ENCODE data around the gene AGMO.

The AGMO gene

DNA sequence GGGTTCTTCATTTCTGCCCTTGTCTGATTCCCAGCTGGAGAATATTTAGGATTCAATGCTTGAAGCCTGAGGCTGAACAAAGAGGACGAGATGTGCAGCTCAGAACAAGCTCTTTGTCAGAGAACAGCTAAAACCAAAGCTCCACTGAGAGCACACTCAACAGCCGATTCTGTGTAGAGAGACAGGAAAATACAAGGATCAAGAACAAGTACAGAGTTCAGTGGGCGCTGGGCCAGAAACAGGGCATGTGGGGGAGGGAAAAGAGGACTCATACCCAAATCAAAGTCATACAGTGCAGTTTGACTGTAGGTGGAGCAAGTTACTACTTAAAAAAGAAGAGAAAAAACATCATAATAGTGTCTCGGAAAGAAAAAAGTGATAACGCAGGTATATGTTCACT, at the start of gene AGMO:
Gene AGMO (minus strand): TSS at position 181 of the 400 bp plus-strand sequence.
- no peak for DNase-seq

DNA sequence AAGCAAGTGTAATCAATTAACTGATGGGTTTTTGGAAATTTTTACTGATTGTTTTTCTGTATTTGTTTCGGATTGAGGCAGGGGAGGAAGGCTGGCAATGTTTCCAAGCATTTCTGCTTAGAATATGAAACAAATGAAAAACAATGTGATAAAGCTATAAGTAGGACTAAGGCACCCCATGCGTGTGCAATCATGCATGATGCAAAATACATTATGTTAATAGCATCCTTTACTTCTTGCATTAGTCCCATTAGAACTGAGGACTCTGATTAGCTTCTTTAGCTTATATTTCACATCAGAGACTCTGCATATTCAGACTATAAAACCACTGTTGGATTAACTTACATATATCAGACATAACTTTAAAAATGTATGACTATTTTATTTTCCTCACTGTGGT, 48.7 kb upstream of the AGMO start:
- no peak for DNase-seq

DNA sequence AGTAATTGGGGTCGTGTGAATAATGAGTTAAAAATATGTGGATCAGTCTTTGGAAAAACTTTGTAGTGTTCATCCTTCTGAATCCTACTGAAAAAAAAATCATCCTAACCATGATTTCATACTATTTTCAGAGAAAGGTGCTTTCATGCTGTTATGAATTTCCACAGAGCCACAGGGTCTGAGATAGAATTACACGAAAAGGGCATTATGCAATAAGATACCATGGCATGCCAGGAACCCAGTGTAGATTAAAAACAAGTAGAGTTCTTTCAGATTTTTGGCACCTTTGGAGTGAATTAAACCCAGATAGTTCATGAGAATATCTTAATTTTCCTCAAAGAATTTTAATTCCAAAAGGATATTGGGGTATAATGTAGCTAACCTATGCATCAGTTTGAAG, 47.5 kb upstream of the AGMO start:
- no peak for DNase-seq

DNA sequence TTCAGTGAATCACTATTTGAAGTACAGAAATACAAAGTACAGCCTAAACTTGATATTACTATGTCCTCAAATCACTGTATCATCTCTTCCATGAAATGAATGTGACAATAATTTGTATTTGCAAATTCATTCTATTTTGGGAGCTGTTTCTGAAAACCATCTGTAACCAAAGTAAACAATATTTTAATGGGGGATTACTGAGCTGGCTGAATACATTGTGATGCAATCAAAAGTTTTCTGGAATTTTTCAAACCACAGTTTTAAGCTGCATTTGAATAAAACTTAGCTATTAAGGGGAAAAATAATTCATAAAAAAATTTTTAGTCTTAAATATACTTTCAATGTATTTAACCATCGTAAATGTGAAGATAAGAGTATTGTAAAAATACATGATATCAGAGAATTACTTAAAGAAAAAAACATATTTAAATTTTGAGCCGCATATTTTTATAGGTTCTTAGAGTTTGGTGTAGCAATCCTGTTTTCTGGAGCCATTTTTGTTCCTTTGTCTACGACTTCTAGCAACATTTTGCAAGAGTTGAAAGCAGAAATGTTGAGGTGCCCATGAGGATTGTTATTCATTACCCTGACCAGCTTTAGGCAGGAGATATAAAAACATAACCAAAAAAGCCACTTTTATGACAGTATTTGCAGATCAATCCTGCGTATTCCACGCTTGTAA, 45.9 kb upstream of the AGMO start:
- DNase-seq: no peak

DNA sequence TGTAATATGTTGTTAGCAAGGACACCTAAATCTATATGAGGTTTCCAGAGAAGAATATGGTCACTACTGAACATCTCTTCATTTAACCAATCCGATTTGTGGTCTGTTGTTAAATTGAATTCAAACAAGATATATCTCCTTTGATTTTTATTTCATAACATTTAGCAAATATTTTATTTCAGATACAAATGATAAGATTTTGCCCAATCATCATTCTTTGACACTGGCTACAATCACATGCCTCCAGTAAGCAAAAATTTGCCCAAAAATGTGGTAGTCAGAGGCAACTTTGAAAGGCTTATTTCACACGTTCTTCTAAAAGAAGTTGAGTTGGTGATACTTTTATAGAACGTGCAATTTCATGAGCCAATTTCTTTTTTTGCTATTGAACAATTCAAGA, 44.7 kb upstream of the AGMO start:
- DNase-seq: no peak

DNA sequence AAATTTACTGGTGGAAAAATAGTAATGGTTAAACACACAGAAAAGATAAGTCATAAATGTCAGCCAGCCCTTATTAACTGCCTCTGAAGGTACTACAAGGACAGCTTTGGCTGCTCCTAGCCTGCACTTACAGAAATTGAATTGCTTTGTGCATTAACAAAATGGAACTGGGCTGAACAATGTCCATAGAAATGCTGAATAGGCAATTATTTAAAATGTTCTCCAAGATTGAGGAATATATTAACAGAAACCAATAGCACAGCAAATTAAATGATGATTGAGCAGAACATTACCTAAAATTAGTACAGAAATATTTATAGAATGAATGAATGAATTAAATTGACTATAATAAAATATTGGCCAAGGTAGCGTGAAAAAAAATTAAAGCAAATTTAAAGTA, 42.4 kb upstream of the AGMO start:
- DNase-seq: no peak

DNA sequence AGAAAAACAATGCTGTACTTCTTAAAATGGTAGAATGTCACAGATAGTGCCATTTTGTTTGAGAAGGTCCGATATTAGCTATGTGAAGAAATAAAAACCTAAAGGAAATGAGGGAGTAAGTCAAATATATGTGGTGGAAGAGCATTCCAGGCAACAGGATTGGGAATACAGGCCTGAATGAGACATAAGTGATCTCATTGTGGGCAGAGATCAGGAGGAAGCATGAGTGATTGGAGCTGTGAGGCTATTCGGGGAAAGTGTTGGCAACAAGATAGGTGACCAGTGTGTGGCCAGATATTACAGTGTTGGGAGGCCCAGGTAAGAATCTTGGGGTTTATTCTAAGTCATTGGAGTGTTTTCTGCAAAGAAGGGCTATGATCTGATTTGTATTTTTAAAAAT, 41.3 kb upstream of the AGMO start:
- no peak for DNase-seq

DNA sequence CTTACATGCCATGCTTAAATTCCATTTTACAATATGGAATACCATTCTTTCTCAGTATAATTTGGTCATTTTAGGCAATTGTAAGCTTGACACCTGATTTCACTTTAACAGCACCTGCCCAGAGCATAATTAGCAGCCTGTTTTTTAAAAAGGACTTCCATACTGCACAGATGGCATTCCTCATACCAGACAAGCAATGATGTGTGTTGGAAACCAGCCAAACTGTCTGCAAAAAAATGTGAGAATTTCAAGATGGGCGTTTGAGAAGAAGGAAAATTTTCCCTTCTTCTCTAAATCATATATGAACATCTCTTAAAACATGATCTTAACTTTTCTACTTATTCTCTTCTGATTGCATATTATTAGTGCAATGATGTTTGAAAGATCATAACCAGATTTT, 40.4 kb upstream of the AGMO start:
- no peak for DNase-seq

DNA sequence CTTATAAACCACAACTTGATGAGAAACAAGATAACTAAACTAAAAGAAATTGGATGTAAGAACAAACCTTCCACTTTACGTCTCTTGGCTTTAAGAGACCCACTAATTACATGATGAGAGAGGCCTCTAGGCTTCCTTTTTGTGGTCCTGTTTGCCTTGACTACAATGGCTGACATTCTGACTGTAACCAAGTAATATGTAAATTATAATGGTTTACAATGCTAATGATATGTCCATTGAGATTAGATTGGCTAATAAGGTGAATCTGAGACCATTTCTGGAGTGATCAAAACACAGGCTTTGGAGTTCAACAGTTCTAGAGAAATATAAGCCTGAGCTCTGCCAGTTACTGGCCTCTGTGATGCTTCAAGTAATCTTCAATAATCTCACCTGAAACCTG, 39.4 kb upstream of the AGMO start:
- DNase-seq: no peak

DNA sequence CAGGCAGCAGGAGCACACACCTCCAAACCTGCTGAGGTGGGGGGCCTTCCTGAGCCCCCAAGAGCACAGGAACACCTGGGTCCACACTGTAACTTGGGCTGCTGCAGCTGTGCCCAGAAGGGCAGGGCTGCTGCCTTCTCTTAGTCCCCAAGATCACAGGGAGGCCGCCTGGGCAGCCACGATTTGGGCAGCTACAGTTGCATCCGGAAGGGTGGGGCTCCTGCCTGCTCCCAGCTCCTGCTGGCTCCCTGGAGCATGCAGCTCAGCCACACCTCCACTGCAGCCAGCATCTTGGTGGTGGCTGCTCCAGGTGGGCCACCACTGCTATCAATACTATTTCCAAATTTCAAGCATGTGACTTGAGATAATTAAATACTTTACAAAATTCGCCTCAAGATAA, 38.5 kb upstream of the AGMO start:
- DNase-seq: no peak

DNA sequence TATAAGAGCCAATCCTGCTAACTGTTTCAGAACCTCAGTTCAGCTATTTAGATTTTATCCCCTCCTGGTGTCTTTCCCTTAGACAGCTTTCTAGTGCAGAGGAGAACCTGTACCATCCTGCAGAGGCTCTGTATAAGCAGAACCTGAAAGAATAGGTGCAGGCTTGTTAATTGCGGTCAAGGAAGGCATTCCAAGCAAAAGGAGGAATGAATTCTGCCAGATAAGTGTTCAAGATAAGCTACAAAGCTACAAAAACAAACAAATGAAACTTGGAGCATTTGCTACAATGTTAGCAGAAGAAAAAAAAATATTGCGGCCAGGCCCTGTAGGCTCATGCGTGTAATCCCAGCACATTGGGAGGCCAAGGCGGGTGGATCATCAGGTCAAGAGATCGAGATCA, 32.6 kb upstream of the AGMO start:
- DNase-seq: no peak

DNA sequence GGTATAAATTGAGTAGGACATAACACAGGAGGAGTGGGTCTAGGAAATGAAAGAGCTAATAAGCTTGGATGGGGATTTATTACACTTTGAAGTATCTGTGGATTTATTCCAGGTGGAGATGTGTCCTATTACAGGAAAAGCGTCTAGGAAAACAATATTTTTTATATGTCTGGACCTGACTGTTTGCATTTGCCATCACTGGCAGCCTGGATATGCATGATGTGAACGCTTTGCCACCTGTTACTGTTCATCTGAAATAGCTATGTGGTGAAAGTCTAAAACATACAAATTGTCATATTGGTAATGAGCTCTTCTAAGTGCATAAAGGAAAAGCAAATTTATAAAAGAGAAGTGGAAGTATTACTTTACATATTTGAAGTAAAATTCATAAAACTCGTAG, 31.6 kb upstream of the AGMO start:
- DNase-seq: no peak

DNA sequence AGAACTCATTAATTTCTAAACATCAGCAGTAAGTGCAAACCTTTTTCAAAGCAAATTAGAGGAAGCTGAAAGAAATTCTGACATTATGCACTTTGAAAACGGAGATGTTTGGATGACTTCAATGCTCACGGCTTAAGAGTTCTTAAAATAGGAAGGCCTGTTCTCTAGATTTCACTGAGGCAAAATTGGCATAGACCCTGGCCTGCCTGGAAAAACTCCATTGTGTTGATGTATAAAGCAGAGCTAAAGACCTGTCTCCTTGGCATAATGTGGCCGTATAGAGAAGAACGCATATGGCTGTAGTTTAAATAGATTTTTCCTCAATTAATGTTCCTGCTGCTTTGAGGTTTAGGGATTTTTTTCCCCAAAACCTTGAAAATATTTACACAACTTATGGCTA, 24.5 kb upstream of the AGMO start:
- DNase-seq: no peak

DNA sequence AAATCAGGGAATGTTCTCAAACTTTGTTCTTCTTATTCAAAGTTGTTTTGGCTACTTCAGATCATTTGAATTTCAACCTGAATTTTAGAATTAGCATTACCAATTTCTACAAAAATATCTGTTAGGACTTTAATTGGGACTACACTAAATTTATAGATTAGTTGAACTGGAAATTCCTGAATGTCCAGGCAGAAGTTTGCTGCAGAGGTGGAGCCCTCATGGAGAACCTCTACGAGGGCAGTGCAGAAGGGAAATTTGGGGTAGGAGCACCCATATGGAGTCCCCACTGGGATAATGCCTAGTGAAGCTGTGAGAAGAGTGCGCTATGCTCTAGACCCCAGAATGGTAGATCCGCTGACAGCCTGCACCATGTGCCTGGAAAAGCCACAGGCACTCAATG, 22.8 kb upstream of the AGMO start:
- DNase-seq: no peak

DNA sequence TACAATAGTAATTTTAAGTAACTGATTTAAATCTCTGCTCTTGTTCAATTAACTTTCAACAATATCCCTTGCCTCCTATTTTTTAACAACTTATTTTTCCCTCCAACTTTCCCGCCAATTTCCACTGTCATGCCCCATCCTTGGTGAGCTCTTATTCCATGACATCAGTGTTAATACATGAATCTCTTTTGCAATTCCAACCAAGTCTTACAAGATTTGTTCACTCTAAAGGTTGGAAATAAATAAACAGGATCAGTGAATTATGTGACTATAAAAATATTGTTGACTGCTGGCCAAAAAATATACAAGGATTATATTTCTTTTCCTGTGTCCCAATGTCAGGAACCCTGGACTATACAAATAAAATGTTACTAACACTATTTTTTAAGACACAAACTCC, 21.0 kb upstream of the AGMO start:
- no peak for DNase-seq

DNA sequence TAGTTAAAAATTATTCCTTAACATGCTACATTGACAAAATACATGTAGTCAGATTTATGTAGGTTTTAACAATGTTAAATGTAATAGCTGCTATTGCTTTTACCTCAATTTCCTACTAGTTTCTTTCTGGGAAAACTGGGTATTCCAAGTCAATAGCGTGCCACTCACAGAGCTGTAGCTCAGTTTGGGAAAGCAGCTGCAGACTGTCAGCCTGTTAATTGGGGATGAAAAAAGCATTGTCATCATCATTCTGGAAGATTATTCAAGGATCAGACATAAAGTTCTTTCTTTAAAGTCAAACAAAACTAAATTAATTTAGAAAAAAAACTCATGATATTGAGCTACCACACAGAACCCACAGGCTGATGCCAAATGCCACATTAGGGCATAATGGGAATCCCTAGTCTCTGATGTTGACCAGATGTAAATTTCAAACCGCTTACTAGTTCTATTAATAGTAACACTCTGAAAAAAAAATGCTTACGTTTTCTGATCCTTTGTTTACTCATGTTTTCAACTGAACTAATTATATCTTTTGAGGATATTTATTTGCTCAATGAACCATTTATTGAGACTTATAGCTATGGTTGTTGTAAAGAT, 19.6 kb upstream of the AGMO start:
- no peak for DNase-seq

DNA sequence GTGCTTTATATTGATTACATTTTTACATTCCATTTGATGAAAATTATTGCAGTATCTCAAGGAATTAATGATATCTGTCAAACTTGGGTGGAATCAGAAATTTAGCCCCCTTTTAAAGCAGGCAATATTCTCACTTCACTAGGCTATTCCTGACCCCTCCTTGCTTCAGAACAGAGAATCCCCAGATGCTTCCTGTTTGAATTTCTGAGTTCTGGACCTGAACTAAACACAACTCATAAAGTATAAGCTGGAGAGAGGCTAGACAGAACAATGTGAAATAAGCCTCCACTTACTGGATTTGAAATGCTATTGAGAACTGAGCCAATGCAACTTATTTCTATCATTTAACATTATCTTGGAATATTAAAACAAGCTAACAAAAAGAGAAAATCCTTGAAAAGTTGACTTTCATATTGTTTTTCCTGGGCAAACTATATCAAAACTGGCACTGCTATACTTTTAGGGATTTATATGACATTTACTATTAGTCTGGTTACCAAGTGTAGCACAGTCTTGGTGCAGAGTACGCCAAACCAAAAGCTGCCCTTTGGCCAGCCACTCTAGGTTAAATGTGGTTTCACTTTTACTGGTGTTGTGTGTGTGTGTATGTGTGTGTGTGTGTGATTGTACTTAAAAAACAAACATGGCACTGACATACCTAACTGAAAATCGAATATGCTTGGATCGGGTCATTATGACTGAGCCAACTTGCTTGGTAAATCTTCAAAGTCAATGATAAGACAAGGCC, 19.0 kb upstream of the AGMO start:
- DNase-seq: no peak

DNA sequence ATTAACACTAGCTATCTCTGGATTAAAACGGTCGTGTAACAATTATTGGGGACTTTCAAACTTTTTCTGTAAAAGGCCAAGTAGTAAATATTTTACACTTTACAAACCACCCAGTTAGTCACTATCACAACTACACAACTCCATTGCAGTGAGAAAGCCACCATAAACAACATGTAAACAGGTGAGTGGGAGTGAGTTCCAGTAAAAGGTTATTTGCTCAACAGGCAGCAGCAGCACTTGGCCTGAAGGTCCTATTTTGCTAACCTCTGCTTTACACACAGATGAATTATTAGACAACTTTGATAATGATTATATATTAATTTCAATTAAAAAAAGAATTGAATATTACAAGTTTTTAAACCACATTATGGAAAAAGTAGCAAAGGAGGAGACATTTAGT, 15.8 kb upstream of the AGMO start:
- no peak for DNase-seq

DNA sequence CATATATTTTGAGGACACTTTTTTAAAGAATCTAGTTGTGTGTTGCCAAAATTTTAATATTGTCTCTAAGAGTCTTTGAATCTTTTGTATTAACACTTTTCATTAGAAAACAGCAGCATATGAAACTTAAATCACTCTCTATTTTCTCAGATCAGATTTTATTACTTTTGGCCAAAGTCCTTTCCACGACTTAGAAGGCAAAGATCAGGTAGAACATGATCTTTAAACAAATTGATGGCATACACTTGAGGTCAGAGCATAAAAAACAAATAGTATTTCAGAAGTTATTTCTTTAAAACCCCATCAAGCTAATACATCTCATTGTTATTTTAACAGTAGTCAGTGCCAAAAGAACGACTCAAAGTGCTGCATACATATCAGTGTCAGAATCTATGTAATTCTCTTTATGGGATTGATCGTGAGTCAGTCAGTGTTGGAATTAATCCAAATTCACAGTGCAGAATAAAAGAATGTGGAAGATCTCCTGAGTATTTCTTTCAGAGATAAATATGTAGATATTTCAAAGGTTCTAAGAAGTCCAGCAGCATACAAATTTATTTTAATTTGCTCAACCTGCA, 9.6 kb upstream of the AGMO start:
- DNase-seq: no peak

DNA sequence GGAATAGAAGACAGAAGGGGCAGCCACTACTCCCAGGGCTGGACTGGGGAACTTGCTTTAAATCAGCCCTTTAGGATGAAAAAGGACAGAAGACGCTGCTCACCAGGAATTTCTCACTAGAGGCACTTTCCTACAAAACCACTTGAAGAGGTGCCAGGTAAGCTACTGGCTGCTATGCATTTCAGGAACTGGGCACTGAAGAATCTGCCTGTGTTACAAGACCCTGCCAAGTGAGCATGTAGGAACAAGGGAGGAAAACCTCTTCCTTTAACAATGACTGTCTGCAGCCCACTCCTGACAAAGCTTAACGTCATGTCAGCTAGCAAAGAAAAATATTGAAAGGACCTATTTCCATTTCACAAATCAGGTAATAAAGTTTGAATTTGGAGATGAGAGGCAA, 5.8 kb upstream of the AGMO start:
- no peak for DNase-seq

DNA sequence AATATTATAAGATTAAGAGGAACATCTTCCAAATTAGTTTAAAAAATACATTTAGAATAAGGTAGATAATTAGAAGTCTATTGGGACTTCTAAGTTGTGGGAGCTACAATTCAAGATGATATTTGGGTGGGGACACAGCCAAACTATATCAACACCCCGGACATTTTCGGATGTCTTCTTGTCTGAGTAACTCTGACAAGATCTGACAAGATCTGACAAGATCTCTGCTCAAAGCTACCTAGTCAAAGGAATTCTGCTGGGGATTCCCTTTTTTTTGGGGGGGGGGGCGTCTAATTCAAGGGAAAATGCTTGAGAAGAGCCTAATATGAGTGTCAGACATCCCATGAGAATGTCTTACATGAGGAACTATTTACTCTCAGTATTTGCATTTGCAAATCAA, 5.2 kb upstream of the AGMO start:
- no peak for DNase-seq

DNA sequence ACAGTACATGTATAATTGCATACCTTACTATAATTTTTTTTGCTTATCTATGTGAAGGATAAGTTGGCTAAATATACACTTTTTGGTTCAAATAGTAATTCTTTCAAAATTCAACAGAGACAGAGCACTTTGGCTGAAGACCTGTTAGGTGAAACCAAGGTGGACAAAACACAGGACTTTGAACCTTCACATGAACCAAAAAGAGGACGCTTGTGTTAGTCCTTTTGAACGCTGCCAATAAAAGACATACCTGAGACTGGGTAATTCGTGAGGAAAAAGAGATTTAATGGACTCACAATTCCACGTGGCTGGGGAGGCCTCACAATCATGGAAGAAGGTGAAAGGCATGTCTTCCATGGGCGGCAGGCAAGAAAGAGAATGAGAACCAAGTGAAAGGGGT, 4.7 kb upstream of the AGMO start:
- no peak for DNase-seq

DNA sequence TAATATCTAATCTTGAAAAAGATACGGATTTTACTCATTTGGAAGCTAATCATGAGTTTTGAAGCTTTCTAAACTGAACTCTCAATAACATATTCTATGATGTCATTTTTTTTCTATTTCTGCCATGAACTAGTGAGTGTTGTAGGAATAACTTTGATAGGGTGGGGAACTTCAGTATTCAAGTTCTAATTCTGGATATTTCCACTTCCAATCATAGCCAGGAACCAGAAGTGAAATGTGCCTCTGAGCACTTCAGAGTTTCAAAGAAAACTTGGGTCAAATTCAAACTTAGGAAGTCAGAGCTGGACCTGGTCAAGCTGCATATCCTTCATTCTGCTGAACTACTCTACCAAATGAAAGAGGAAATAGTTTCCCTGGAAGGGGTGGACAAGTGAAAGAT, 847 bp downstream of the AGMO start:
- DNase-seq: no peak

DNA sequence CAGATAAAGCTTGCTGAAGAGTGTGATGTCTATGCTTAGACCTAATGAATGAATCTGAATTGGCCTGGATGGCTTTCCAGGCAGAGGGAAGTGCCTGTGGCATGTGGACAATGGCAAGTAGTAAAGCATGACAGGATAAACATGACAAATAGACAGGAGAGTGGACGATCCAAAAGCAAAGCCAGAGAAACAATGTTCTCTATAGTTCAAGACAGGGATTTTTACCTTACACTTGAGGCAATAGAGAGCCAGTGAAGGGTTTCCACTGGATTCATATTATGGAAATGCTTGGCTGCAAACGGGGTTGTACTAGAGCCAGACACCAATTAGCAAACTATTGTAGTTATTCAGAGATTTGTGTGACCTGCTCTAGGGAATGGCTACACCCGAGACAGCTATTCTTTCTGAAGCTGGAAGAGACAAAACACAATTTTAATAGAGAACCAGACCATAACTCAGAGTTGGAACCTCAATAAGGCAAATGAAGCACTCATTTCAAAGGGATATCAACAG, 2.3 kb downstream of the AGMO start:
- DNase-seq: no peak

Data from activated gamma-delta T cell treated with Interleukin-2 at 50 U/mL for 16 hours (primary cell).